Right lobe of liver (tissue), 4 donors: ENCODE results near the gene HBA1.

Source experiments
- POLR2A ChIP-seq: fragments of 450-650 bp; IDR thresholded peaks from one replicate; pipeline ENCODE4 v1.6.1; 2017; ENCODE audit warnings: antibody characterized with exemption, mild to moderate bottlenecking
- TF ChIP-seq, protein P1 (sequence below), 4 donors: fragments of 200-600 bp in 3 of 4; fragments of 450-650 bp in 1 of 4; IDR thresholded peaks; one replicate each; pipeline versions ENCODE4 v1.5.1 to v1.8.0; 2016 to 2022; ENCODE audit warnings: antibody characterized with exemption in 4 of 4, mild to moderate bottlenecking in 2 of 4
- donor health status: DM: no; HTN: no; CAD: no.
- donor health status: DM: no; HTN: no; CAD: no.
- donor health status: DM: no; HTN: yes; CAD: no.

DNA sequence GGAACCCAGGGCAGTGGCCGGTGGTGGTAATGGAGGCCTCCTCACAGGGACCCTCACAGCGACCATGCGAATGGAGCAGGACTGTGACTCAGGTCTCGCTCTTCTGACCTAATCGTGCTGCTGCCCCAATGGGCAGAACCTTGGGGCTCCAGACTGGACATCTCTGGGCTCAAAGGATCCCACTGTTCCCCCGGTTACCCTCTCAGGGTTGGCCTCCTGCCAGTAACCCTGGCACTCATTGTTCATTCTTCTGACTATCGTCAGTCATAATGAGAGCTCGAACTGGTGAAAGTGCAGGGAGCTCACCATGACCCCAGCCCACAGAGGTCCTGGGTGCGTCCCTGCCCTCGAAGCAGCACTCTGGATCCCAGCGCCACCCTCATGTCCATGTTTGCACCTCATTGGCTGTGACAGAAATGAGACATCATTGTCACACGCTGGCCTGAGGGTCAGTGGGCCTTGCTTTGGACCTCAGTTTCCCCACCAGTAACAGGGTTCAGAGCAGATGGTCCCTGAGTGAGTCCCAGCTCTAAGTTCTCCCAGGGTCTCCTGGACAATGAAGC lies 34.0 kb upstream of the HBA1 start:
- TF ChIP-seq, protein P1, sequence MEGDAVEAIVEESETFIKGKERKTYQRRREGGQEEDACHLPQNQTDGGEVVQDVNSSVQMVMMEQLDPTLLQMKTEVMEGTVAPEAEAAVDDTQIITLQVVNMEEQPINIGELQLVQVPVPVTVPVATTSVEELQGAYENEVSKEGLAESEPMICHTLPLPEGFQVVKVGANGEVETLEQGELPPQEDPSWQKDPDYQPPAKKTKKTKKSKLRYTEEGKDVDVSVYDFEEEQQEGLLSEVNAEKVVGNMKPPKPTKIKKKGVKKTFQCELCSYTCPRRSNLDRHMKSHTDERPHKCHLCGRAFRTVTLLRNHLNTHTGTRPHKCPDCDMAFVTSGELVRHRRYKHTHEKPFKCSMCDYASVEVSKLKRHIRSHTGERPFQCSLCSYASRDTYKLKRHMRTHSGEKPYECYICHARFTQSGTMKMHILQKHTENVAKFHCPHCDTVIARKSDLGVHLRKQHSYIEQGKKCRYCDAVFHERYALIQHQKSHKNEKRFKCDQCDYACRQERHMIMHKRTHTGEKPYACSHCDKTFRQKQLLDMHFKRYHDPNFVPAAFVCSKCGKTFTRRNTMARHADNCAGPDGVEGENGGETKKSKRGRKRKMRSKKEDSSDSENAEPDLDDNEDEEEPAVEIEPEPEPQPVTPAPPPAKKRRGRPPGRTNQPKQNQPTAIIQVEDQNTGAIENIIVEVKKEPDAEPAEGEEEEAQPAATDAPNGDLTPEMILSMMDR (IDR thresholded peaks at IDR 0.05): no peak
- TF ChIP-seq POLR2A: no peak
